Breast epithelium (tissue), 4 donors: ENCODE results near the gene ELF5. TPM values are rescaled to one million over a fixed set of nuclear protein-coding genes. Genes with fewer than 3 reads are reported as not detected.

Experiments used
- DNase-seq, 2 donors: peaks; one replicate each; pipeline ENCODE4 v3.0.0-alpha.2; 2019; ENCODE audit warnings: low spot score in 2 of 2
- H3K27ac ChIP-seq, 2 donors: fragments of 200-600 bp; sonication (generic) in 1 of 2; one replicate each; pipeline ENCODE4 v1.5.1; 2016 to 2019; ENCODE audit warnings: mild to moderate bottlenecking in 1 of 2
- H3K27me3 ChIP-seq, 2 donors: fragments of 200-600 bp; sonication (generic) in 1 of 2; one replicate each; pipeline versions ENCODE4 v1.5.1 to v1.6.0; 2017 to 2019; ENCODE audit warnings: control low read depth in 1 of 2, mild to moderate bottlenecking in 1 of 2
- H3K36me3 ChIP-seq: fragments of 200-600 bp; one replicate; pipeline ENCODE4 v1.5.1; 2019
- H3K4me1 ChIP-seq, 2 donors: fragments of 200-600 bp; sonication (generic); one replicate each; pipeline ENCODE4 v1.5.1; 2016 to 2019; ENCODE audit warnings: control low read depth in 1 of 2
- H3K4me3 ChIP-seq, 3 donors: fragments of 200-600 bp; sonication (generic); 1 replicate in 2 of 3; 2 replicates in 1 of 3; pipeline ENCODE4 v1.5.1; 2016 to 2019; ENCODE audit warnings: mild to moderate bottlenecking in 3 of 3, moderate library complexity in 2 of 3
- H3K9me3 ChIP-seq, 2 donors: fragments of 200-600 bp; sonication (generic) in 1 of 2; one replicate each; pipeline ENCODE4 v1.5.1; 2016 to 2019; ENCODE audit warnings: control low read depth in 1 of 2
- POLR2A ChIP-seq: fragments of 450-650 bp; IDR thresholded peaks from one replicate; pipeline ENCODE4 v1.6.1; 2016; ENCODE audit warnings: antibody characterized with exemption, mild to moderate bottlenecking, moderate library complexity
- POLR2AphosphoS5 ChIP-seq, 3 donors: sonication (generic); formaldehyde crosslinking; IDR thresholded peaks; one replicate each; pipeline ENCODE4 v1.6.1; 2017; ENCODE audit warnings: antibody characterized with exemption in 3 of 3
- intact Hi-C: fragments of 100-400 bp; cut with DNase I; formaldehyde crosslinking; loops from one replicate; pipeline ENCODE4 v1.15.1; 2023; ENCODE audit warnings: low total_unique reads
- total RNA-seq, 3 donors: library from RNA; depleted of rRNA; stranded (reverse); fragments of >200 nt; gene quantifications; one replicate each; pipeline ENCODE4 v1.1.0, GENCODE V29; 2016
- TF ChIP-seq, protein P1 (sequence below), 3 donors: fragments of 450-650 bp; IDR thresholded peaks; one replicate each; pipeline ENCODE4 v1.5.1; 2016 to 2017; ENCODE audit warnings: antibody characterized with exemption in 3 of 3, mild to moderate bottlenecking in 3 of 3, moderate library complexity in 3 of 3

The ELF5 gene
- total RNA-seq, 3 donors from 2014 or later: 18.7 to 32.5 TPM; not detected in 1

DNA sequence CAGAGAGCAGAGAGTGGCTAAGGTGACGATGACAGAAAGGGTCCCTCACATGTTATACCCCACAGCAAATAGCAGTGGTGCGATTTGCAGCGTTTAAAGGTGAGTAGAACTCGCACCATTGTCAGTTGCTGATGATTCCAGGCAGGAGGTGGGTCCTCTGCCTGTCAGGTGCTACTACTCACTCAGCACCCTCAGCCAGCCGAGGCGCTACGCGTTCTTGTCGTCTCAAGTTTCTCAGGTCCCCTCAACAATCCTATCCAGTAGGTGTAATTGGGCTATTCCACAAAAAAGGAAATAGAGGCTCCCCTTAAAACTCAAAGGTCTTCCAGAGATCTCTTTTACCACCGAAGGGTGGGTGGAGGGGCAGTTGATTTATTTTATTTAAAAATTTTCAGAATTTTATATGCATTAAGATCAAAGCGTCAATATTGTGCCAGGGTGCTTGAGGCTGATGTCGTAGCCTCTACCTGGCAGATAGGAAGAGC is 18.3 kb downstream of the ELF5 start:
- Histone ChIP-seq H3K27ac (peak overlapping the region; percentile 50 to 55), H3K4me1 (no peaks in the 10 kb centered on the region), H3K9me3 (no peaks in the 10 kb centered on the region), H3K36me3 (no peaks in the 10 kb centered on the region), H3K4me3 (no peak overlapping the region), H3K27me3 (no peaks in the 10 kb centered on the region)
- no peak for DNase-seq
- TF ChIP-seq, protein P1, sequence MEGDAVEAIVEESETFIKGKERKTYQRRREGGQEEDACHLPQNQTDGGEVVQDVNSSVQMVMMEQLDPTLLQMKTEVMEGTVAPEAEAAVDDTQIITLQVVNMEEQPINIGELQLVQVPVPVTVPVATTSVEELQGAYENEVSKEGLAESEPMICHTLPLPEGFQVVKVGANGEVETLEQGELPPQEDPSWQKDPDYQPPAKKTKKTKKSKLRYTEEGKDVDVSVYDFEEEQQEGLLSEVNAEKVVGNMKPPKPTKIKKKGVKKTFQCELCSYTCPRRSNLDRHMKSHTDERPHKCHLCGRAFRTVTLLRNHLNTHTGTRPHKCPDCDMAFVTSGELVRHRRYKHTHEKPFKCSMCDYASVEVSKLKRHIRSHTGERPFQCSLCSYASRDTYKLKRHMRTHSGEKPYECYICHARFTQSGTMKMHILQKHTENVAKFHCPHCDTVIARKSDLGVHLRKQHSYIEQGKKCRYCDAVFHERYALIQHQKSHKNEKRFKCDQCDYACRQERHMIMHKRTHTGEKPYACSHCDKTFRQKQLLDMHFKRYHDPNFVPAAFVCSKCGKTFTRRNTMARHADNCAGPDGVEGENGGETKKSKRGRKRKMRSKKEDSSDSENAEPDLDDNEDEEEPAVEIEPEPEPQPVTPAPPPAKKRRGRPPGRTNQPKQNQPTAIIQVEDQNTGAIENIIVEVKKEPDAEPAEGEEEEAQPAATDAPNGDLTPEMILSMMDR (IDR thresholded peaks at IDR 0.05): no peak
- TF ChIP-seq POLR2AphosphoS5 (IDR thresholded peaks at IDR 0.05) (no peak), POLR2A (no peak)
- intact Hi-C loops: no loop called here

DNA sequence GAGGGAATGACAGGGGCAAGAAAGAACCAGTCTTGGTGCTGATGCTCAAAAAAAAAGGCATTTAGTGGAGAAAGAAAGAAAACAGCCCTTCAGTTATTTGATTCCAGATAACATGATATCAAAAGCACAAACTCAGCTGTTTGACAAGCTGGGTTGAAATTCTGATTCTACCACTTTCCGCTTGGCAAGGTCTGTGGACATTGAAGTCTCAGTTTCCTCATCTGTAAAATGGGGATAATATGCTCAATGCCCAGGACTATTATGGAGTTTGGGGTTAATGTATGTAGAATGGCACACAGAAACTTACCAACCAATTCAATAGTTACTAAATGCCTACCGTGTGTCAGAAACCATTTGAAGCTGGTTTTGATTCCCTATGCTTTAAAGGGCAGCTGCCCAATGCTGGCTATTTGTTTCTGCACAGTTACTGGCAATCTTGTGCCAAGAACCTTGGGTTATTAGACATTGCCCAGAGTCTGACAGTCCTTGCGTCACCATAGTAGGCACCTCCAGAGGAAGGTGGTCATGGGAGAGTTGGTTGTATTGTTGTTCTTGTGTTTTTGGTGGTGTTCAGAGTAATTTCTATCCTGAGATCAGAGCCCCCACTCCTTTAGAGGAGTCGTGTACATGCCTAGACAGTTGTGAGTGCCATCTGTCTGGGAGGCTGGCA is 19.5 kb downstream of the ELF5 start:
- DNase-seq: no peak

DNA sequence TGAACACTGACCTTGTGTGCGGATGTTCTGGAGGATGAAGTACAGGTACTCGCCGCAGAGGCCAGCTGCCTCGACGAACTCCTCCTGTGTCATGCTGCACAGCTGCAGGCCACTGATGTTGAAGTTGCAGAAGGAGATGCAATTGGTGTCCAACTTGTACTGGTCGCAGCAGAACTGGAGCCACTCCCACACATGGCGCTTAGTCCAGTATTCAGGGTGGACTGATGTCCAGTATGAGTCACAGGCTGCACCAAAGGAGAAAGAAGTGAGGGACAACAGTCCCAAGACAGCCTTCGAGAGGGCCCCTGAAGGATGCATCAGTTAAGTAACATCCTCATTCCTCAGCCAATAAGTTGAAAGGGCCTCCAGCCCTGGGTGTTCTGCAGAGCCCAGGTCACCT is 20.1 kb downstream of the ELF5 start:
- intact Hi-C loops: no loop called here
- Histone ChIP-seq H3K9me3 (no peaks in the 10 kb centered on the region), H3K27ac (no peak overlapping the region), H3K4me3 (no peak overlapping the region), H3K4me1 (no peaks in the 10 kb centered on the region), H3K27me3 (no peaks in the 10 kb centered on the region), H3K36me3 (no peaks in the 10 kb centered on the region)
- DNase-seq: no peak
- TF ChIP-seq, protein P1 (IDR thresholded peaks at IDR 0.05): no peak
- TF ChIP-seq POLR2A (no peak), POLR2AphosphoS5 (IDR thresholded peaks at IDR 0.05) (no peak)

More for the DNA sequence above, 19.5 kb downstream of the ELF5 start:
- no peak overlapping the region for H3K4me3 ChIP-seq
- H3K36me3 ChIP-seq: no peaks in the 10 kb centered on the region
- H3K4me1 ChIP-seq: no peaks in the 10 kb centered on the region
- intact Hi-C loops: no loop called here
- no peak for TF ChIP-seq POLR2AphosphoS5 (IDR thresholded peaks at IDR 0.05)
- TF ChIP-seq POLR2A: no peak
- TF ChIP-seq, protein P1 (IDR thresholded peaks at IDR 0.05): no peak
- no peaks in the 10 kb centered on the region for H3K9me3 ChIP-seq
- H3K27me3 ChIP-seq: no peaks in the 10 kb centered on the region
- H3K27ac ChIP-seq: no peak overlapping the region

DNA sequence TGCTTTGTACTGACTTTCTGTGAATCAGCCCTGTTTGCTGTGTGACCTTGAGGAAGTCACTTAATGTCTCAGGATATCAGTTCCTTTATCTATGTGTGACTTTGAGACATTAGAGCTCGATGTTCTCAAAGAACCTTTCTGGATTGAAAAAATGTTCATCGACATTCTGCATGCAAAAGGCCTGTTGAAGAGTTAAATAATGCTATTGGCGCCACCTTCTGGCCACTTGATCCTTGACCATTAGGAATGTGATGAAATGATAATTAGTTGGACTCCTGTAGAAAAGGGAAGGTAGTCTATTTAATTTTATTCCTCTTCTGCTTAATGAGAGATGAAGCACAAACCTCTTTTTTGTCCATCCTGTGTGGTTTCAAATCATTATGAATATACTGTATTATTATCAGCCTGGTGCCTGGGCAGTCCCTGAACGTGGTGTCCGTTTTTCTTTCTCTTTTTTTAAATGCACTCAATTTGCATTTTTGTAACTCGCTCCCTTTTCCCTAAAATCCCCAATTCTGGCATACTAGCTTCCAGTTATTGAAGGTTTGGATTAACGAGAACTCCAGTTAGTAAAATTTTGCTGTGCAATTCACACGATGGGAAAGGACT is 20.7 kb downstream of the ELF5 start:
- peak in 1 of 2 donors; percentile 45 for DNase-seq
- no peak for TF ChIP-seq POLR2AphosphoS5 (IDR thresholded peaks at IDR 0.05)
- TF ChIP-seq POLR2A: no peak
- TF ChIP-seq, protein P1 (IDR thresholded peaks at IDR 0.05): peak; percentile 25 to 67 (median 60)
- intact Hi-C loops: no loop called here

DNA sequence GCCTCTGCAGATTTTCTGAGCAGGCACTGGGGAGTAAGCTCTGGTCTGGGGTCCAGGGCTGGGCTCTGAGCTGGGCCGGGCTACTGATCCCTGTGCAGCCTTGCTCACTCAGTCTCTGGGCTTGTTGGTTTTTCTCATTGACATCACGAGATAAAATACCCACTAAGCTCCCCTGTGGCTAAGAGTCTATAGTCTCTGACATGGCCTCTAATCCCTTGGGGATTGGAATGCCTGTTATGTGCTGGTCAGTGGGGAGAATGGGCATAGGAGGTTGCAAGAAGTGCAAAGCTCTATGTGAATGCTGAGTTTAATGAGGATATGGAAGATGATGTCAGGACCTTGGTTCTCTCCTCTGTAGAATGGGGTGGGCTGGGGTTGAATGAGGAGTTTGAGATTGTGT is 23.3 kb downstream of the ELF5 start:
- TF ChIP-seq, protein P1 (IDR thresholded peaks at IDR 0.05): no peak
- TF ChIP-seq POLR2AphosphoS5 (IDR thresholded peaks at IDR 0.05): no peak
- Histone ChIP-seq H3K4me3 (no peak overlapping the region), H3K27me3 (no peaks in the 10 kb centered on the region), H3K4me1 (no peaks in the 10 kb centered on the region), H3K9me3 (no peaks in the 10 kb centered on the region), H3K36me3 (no peaks in the 10 kb centered on the region), H3K27ac (no peak overlapping the region)
- intact Hi-C loops: no loop called here
- DNase-seq: no peak

More for the DNA sequence above, 20.7 kb downstream of the ELF5 start:
- Histone ChIP-seq H3K9me3 (no peaks in the 10 kb centered on the region), H3K27me3 (no peaks in the 10 kb centered on the region), H3K27ac (no peak overlapping the region), H3K4me1 (no peaks in the 10 kb centered on the region), H3K4me3 (no peak overlapping the region), H3K36me3 (no peaks in the 10 kb centered on the region)
